ENCODE data around the gene MAB21L3.

- no peak for TF ChIP-seq EZH2 (IDR thresholded peaks at IDR 0.05)
- no peak for TF ChIP-seq POLR2AphosphoS5 (IDR thresholded peaks at IDR 0.05; ENCODE audit: borderline replicate concordance, low read depth, low read length)
- TF ChIP-seq FOXP2 (optimal IDR thresholded peaks at IDR 0.05; ENCODE audit: control extremely low read depth, extremely low read length, insufficient read depth): no peak
Measured at GRCh38 chr1:116105996-116106395, 5.2 kb upstream of the MAB21L3 start.
